Thoracic aorta (tissue), 2 donors: ENCODE measurements around the gene APOM. TPM values are rescaled to one million over a fixed set of nuclear protein-coding genes. Genes with fewer than 3 reads are reported as not detected.

ENCODE experiments used
- ATAC-seq: fragments of 150-250 bp; one replicate; pipeline ENCODE4 v1.8.0; 2017; ENCODE audit warnings: low read depth; ENCODE audit not compliant: insufficient number of reproducible peaks, low FRiP score
- DNase-seq: peaks from one replicate; pipeline ENCODE4 v3.0.0-alpha.2; 2020; ENCODE audit warnings: low spot score
- H3K27ac ChIP-seq, 2 donors: fragments of 200-600 bp; sonication (generic); 1 replicate in 1 of 2; 2 replicates in 1 of 2; pipeline ENCODE4 v1.5.1; 2016; ENCODE audit warnings: mild to moderate bottlenecking in 2 of 2, moderate library complexity in 2 of 2
- H3K27me3 ChIP-seq: fragments of 200-600 bp; sonication (generic); replicated peaks from 2 replicates; pipeline ENCODE4 v1.6.0; 2016; ENCODE audit warnings: mild to moderate bottlenecking; ENCODE audit not compliant: insufficient read depth
- H3K36me3 ChIP-seq: fragments of 200-600 bp; sonication (generic); one replicate; pipeline ENCODE4 v1.5.1; 2016
- H3K4me1 ChIP-seq, 2 donors: fragments of 200-600 bp; sonication (generic); 1 replicate in 1 of 2; 2 replicates in 1 of 2; pipeline versions ENCODE4 v1.5.1 to v1.6.0; 2016; ENCODE audit warnings: low read depth in 2 of 2, mild to moderate bottlenecking in 1 of 2; ENCODE audit not compliant: control insufficient read depth in 1 of 2
- H3K4me3 ChIP-seq: fragments of 200-600 bp; sonication (generic); 2 replicates; pipeline ENCODE4 v1.5.1; 2016; ENCODE audit warnings: mild to moderate bottlenecking
- H3K9me3 ChIP-seq: fragments of 200-600 bp; sonication (generic); 2 replicates; pipeline ENCODE4 v1.5.1; 2016
- CTCF ChIP-seq: fragments of 200-600 bp; sonication (generic); IDR thresholded peaks from one replicate; pipeline ENCODE4 v1.5.1; 2019; ENCODE audit warnings: antibody characterized with exemption
- total RNA-seq, 2 donors: library from RNA; depleted of rRNA; stranded (reverse); fragments of >200 nt; gene quantifications; one replicate each; pipeline versions ENCODE4 v1.1.0 to v1.2.3, GENCODE V29; 2016

APOM gene
- total RNA-seq, 2 donors from 2014 or later: 2.2 TPM; not detected in 1

GRCh38 chr6:31636698-31637596 lies 18.7 kb upstream of the APOM start:
- no peak for ATAC-seq
- H3K36me3 ChIP-seq: peaks cover 87% of the 10 kb centered on the region

GRCh38 chr6:31639043-31639442 lies 16.7 kb upstream of the APOM start:
- DNase-seq (no peak), ATAC-seq (no peak)
- H3K9me3 ChIP-seq: no peaks in the 10 kb centered on the region
- H3K27me3 ChIP-seq: no peaks in the 10 kb centered on the region
- peaks cover 85% of the 10 kb centered on the region for H3K36me3 ChIP-seq
- H3K27ac ChIP-seq: no peak overlapping the region
- TF ChIP-seq CTCF: no peak
- H3K4me1 ChIP-seq: no peaks in the 10 kb centered on the region
- H3K4me3 ChIP-seq: no peak overlapping the region

More at GRCh38 chr6:31636698-31637596, 18.7 kb upstream of the APOM start:
- Histone ChIP-seq H3K27me3 (no peaks in the 10 kb centered on the region), H3K4me3 (no peak overlapping the region), H3K27ac (no peak overlapping the region), H3K9me3 (no peaks in the 10 kb centered on the region), H3K4me1 (no peaks in the 10 kb centered on the region)
- DNase-seq: no peak
- TF ChIP-seq CTCF: no peak

GRCh38 chr6:31639449-31639861 lies 16.2 kb upstream of the APOM start:
- H3K9me3 ChIP-seq: no peaks in the 10 kb centered on the region
- no peaks in the 10 kb centered on the region for H3K4me1 ChIP-seq
- H3K4me3 ChIP-seq: no peak overlapping the region
- ATAC-seq (no peak), DNase-seq (no peak)
- TF ChIP-seq CTCF: no peak
- H3K27me3 ChIP-seq: no peaks in the 10 kb centered on the region
- H3K36me3 ChIP-seq: peaks cover 85% of the 10 kb centered on the region
- no peak overlapping the region for H3K27ac ChIP-seq

GRCh38 chr6:31640612-31641011 lies 15.1 kb upstream of the APOM start:
- Histone ChIP-seq H3K9me3 (no peaks in the 10 kb centered on the region), H3K36me3 (peaks cover 85% of the 10 kb centered on the region)

More at GRCh38 chr6:31640612-31641011, 15.1 kb upstream of the APOM start:
- Histone ChIP-seq H3K27ac (no peak overlapping the region), H3K27me3 (no peaks in the 10 kb centered on the region), H3K4me1 (no peaks in the 10 kb centered on the region), H3K4me3 (no peak overlapping the region)
- DNase-seq (no peak), ATAC-seq (no peak)
- TF ChIP-seq CTCF: no peak
